Suppressor macrophage treated with lipopolysaccharide for 1 hour (primary cell): ENCODE results near the gene PDE4DIP.
A peak's percentile ranks its signal among the peaks of the same experiment; 100 is the strongest.
"Not testable (repeated sequence)": the region's sequence is repeated elsewhere in the genome, so short reads cannot be mapped to it uniquely, and the experiment has no call there.

ENCODE experiments used
- DNase-seq, 3 donors: peaks; one replicate each; pipeline ENCODE4 v3.0.0-alpha.2; 2020 to 2022

Gene PDE4DIP

DNA sequence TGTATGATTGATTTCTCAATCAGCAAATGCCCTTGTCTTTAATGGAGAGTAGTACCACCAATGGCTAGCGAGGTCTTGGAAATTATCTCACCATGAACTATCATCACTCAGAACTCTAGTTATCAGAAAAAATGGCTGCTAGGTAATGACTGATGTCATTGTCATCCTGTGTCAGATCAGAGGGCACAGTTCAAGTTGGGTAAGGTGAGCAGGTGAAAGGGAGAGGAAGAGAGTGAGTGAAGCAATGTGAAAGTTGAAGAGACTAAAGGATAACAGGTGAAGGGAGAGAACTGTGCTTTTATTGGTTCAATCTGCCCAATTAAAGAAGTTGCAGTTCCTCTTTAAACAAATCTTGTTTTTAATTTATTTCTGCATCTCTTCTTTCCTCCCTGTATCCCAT is 76.8 kb downstream of the PDE4DIP start:
- DNase-seq, result not testable (repeated sequence)

DNA sequence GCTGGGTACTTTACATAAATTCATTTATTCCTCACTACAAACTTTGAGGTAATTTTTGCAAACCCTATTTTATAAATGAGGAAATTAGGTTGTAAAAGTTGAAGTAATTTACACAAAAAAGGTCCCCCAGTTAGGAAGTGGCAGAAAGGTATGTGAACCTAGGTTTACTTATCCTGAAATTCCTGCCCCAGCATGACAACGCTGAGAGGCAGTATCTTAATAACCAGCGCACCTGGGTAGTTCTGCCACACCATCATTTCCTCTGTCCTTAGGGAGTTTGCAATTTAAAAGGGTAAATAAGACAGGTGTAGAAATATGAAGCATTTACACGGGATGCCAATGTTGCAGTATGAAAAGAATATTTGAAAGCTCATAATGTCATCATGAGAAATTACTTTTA is 79.6 kb downstream of the PDE4DIP start:
- DNase-seq, result not testable (repeated sequence)

DNA sequence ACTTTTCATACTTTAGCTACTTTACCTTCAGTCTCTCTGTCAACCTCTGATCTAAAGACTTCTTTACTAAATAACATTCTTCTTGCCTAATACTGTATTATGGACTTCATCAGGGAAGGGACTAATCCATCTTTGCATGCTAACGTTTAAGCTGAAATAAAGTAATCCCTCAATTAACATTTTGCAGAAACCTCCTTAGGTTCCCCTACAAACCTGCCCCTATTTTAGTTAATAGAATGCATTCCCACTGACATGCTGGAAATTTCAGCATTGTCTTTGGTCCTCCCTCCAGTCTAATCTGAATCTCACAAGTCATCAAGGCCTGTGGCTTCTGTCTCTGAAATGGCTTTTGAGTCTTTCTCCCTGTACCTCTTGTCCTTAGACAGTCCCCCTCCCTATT is 83.4 kb downstream of the PDE4DIP start:
- not testable (repeated sequence) for DNase-seq

DNA sequence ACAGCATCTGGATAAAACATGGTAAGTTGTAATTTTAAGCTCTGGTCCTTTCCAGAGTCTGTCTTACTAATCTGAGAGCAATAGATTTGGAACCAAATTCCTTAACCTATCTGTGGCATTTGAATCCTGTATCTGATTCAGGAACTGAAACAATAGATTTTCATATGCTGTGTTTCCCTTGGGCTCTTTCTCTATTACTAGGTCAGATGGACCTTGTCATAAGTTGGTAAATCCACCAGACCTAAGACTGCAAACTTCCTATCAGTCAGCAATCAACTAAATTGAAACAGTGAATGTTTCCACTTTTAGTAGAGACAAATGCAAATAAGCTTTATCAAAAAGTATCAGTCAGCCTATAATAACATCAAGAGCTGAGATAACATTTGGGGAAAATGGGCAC is 85.0 kb downstream of the PDE4DIP start:
- DNase-seq, result peak; percentile 2 to 18 (median 17)

DNA sequence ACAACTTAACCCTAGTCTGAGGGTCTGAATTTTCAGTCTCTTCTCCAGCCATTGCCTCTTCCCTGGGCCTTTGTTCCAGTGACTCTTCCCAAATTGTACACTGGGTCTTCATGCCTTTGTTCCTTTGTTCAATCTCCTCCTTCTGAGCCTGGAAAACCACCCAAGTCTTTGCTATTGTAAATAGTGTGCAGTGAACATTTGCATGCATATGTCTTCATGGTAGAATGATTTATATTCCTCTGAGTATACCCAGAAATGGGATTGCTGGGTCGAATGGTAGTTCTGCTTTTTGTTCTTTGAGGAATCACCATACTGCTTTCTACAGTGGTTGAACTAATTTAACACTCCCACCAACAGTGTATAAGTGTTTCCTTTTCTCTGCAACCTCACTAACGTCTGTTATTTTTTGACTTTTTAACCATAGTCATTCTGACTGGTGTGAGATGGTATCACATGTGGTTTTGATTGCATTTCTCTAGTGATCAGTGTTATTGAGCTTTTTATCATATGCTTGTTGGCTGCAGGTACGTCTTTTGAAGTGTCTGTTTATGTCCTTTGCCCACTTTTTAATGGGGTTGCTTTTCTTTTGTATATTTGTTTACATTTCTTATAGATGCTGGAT is 91.3 kb downstream of the PDE4DIP start:
- DNase-seq, result not testable (repeated sequence)

DNA sequence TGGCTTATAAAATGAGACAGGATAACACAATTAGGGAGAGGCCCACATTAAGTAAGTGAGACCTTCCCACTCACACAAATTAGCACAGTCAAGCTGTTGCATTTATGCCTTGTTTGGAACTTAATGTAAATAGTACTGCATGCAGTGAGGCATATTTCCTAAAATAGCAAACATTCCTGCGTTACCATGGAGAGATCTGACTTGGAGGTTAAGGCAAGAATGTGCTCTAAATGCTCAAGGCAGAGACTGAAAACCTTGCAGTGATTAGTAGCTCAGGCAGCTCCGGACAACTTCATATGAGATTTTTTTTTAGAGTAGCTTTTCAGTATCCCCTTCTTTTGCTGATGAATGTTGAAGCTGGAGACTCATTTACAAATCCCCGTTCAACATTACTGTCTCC is 98.7 kb downstream of the PDE4DIP start:
- DNase-seq, result not testable (repeated sequence)

DNA sequence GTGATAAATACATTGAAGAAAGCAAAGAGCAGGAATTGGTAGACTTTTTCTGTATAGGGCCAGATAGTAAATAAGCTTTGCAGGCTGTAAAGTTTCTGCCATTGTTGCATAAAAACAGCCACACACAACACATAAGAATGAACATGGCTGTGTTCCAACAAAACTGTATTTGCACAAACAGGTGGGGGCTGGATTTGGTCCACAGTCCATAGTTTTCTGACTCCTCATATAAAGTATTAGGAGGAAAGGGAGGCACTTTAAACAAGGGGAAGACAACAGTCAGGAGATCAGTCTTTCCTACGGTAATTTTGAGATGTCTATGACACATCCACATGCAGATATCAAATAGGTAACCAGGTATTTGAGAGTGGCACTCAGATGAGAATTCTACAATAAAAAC is 100.9 kb downstream of the PDE4DIP start:
- DNase-seq, result not testable (repeated sequence)

DNA sequence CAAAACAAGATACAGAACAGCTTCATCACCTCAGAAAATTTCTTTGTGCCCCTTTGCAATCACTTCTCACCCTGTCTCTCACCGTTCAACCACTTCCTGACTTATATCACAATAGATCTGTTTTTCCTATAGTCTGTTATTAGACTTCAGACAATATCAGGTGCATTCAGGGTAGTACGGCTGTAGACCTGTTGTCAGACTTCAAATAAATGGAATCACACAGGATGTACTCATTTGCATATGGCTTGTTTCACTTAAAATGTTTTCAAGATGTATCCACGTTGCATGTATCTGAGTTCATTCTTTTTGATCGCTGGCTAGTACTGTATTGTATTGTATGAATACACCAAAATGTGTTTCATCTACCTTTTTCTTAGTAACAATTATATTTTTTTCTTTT is 104.5 kb downstream of the PDE4DIP start:
- DNase-seq, result not testable (repeated sequence)

DNA sequence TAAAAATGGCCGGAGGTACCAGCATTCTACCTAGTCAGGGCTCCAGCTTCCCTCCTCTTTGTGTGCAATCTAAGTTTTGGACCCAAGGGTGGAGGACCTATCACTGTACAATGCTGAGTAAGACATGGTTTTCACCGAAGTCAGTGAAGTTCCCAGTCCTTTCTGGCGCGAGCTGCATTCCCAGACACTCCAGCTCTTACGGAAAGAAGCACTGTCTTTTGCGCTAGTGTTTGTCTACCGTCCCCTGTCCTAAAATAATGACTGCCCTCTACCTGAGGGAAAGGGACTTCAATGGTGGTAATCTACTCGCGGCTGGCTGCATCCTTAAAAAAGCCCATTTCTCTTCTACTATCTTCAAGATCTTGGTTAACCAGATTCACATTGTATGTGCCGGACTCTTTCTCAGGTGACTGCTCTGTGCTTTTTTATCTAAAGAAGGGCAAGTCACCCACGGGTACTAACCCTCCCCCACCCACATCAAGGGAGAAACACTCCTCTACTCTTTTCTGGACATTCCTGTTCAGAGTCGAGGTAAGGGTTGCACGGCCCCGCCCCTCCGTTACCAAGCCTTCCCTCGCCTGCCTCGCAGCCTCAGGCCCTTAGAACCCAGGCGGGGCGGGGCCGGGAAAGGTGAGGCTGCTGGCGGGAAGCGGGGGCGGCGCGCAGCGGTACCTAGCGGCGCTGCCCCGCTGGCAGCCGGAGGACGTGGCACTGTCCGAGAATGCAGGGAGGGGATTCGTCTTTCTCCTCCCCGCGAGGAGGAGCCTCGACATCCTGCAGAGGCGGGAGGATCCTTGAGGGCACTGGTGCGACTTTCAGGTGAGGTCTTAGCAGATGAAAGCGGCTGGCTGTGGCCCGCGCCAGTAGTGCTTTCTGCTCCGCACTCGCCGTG is 107.4 kb downstream of the PDE4DIP start:
- peak; percentile 54 to 78 (median 56) for DNase-seq

DNA sequence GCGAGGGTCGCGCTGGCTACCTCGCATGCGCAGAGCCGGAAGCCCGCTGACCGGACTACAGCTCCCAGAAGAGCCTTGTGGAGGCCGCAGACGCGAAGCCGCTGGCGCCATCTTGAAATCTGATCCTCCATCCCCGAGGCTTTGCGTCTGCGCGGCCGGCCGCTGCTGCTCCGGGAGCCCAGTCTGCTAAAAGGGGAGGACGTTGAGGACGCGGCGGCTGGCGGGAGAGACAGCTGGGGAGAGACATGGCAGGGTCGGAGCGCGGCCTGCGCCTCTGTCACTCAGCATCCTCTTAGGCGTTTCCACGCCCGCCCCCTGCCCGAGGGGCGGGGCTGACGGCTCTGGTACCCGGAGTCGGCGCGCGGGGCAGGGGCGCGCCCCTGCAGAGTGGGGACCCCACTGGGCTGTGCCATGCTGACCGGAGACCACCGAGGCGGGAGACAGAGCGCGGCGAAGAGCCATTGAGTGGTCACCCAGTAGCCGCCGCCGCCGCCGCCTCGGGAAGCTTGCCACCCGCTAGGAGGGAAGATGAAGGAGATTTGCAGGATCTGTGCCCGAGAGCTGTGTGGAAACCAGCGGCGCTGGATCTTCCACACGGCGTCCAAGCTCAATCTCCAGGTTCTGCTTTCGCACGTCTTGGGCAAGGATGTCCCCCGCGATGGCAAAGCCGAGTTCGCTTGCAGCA is 108.2 kb downstream of the PDE4DIP start:
- not testable (repeated sequence) for DNase-seq

DNA sequence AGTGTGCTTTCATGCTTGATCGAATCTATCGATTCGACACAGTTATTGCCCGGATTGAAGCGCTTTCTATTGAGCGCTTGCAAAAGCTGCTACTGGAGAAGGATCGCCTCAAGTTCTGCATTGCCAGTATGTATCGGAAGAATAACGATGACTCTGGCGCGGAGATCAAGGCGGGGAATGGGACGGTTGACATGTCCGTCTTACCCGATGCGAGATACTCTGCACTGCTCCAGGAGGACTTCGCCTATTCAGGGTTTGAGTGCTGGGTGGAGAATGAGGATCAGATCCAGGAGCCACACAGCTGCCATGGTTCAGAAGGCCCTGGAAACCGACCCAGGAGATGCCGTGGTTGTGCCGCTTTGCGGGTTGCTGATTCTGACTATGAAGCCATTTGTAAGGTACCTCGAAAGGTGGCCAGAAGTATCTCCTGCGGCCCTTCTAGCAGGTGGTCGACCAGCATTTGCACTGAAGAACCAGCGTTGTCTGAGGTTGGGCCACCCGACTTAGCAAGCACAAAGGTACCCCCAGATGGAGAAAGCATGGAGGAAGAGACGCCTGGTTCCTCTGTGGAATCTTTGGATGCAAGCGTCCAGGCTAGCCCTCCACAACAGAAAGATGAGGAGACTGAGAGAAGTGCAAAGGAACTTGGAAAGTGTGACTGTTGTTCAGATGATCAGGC is 108.8 kb downstream of the PDE4DIP start:
- DNase-seq, result peak; percentile 12 to 36 (median 18)

DNA sequence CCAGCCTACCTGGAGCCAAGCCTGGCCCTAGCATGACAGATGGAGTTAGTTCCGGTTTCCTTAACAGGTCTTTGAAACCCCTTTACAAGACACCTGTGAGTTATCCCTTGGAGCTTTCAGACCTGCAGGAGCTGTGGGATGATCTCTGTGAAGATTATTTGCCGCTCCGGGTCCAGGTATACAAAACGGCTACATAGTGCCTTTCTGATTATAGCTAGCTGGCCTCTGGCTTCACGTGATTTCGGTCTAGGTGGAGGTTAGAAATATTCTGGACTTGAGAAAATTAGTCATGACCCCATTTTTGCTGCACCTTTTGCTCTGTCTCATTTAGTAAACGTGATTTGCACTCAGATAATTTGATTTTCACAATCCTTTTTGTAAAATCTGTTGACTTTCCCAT is 109.5 kb downstream of the PDE4DIP start:
- DNase-seq, result not testable (repeated sequence)

DNA sequence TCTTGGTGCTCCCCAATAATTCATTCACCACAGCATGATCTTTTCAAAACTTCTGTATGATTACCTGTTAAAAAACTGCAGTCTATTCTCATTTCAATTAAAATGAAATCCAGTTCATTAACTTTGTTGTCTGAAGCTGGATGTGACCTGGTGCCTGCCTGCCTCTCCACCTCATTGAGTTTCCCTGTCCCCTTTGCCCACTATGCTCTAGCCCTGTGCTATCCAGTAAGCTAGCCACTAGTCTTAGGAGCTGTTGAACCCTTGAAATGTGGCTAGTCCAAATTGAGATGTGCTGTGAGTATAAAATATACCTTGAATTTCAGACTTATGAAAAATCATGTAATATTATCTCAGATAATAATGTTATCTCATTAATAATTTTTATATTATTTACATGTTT is 114.1 kb downstream of the PDE4DIP start:
- not testable (repeated sequence) for DNase-seq

DNA sequence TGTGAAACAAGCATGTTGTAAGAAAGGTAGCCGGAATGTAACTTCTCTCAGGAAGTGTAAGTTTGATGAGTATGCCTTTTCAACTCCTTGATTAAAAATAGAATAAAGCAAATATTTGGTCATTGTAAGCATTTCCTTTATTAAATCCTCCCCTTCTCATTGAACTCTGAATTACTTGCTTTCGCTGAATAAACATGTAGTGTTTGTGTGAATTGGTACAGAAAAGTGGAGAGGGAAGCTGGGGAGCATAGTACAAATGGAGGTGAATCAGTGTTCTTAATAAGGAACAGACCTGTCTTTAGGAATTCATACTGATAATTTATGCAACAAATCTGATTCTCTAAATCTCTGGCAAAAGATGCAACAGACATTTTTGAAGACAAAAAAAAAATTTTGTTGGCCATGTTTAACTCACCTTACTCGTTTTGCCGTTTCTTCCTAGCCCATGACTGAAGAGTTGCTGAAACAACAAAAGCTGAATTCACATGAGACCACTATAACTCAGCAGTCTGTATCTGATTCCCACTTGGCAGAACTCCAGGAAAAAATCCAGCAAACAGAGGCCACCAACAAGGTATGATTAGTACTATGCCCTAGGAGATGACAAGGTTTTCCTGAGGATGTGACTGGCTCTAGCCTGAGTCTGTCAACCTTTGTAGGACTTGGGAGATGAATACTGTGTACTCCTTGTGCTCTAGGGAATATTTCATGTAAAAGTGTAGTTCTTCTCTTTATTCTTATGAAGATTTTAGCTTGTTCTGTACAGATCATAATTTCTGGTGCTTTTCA is 116.2 kb downstream of the PDE4DIP start:
- not testable (repeated sequence) for DNase-seq

DNA sequence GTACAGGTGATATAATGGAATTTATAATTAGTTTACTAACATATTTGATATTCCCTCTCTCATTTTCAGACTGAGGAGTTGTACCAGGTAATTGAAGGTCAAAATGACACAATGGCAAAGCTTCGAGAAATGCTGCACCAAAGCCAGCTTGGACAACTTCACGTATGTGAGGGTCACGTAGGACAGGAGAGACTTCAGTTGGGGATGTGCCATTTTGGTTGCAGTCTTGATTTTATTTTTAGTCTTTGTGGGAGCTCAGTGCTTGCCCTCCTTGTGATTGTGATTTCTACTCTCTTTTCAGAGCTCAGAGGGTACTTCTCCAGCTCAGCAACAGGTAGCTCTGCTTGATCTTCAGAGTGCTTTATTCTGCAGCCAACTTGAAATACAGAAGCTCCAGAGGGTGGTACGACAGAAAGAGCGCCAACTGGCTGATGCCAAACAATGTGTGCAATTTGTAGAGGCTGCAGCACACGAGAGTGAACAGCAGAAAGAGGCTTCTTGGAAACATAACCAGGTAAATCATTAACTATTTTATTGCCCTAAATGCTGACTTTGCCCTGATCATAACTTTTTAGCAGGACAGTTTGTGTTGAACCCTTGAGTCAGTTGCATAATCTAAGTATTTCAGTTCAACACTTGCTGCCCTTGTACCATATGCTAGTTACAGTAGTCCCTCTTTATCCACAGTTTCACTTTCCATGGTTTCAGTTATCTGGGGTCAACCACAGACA is 118.1 kb downstream of the PDE4DIP start:
- DNase-seq, result not testable (repeated sequence)

DNA sequence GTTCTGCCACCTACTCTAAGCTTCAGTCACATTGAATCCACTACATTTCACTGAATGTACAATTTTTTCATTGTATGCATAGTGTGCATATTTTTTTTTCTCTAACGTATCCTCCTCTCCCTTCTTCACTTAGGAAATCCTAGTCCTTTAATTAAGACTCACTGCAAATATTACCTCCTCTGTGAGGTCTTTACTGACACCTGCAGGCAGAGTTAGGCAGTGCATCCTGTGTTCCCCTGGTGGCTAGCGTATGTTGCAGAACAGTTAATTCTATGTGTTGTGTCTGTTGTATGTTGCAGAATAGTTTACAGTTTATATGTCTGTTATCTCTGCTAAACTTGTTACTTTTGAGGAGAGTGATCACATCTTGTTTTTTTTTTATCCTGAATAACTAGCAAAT is 121.9 kb downstream of the PDE4DIP start:
- DNase-seq, result not testable (repeated sequence)

DNA sequence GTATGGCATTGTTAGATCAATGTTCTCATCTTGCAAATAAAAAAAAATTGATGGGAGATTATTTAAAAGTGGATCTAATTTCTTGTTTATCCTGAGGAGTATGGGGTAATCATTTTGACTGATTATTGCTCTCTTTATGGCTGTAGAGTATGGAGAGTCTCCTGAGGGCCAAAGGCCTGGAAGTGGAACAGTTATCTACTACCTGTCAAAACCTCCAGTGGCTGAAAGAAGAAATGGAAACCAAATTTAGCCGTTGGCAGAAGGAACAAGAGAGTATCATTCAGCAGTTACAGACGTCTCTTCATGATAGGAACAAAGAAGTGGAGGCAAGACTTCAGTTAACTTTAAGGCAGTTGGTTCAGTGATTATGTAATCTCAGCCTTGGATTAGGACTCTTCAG is 123.4 kb downstream of the PDE4DIP start:
- not testable (repeated sequence) for DNase-seq

DNA sequence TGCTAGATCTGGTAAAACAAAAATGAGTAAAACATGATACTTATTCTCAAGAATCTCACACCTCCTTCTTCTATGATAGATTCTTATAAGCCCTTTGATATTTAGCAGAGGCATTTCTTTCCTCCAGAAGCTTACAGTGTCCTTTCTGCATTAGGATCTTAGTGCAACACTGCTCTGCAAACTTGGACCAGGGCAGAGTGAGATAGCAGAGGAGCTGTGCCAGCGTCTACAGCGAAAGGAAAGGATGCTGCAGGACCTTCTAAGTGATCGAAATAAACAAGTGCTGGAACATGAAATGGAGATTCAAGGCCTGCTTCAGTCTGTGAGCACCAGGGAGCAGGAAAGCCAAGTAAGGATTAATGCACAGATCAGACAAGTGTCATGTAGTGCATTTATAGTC is 124.5 kb downstream of the PDE4DIP start:
- not testable (repeated sequence) for DNase-seq

DNA sequence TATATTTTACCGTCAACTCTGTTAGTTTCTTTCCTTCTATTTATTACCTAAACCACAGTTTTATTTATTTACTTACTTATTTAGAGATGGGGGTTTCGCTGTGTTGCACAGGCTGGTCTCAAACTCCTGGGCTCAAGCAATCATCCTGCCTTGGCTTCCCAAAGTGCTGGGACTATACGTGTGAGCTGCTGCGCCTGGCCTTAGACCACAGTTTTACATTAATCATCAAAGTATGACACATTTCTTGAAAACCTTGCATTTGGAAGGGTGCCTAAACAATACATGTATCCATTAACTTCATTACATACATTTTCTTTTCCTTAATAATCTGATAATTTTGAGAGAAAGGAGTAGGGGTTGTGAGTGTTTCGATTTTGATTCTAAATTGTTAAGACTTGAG is 124.9 kb downstream of the PDE4DIP start:
- not testable (repeated sequence) for DNase-seq

DNA sequence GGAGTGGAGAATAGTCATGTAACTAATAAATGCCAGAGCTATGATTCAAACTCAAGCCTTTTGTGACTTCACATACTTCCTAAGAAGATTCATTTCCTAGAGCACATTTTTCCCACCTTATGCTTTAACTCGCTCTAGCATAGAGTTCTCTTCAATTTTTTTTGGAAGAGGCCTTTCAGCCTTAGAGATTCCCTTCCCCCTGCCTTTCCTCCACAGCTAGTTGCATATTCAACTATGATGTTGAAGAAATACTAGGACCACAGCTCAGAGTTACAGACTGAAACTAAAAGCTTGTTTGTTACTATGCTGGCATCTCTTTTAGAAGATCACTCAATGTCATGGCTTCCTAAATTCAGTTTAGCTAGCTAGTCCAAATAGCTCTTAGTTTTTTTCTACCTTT is 131.2 kb downstream of the PDE4DIP start:
- peak in 1 of 3 donors; percentile 26 for DNase-seq

DNA sequence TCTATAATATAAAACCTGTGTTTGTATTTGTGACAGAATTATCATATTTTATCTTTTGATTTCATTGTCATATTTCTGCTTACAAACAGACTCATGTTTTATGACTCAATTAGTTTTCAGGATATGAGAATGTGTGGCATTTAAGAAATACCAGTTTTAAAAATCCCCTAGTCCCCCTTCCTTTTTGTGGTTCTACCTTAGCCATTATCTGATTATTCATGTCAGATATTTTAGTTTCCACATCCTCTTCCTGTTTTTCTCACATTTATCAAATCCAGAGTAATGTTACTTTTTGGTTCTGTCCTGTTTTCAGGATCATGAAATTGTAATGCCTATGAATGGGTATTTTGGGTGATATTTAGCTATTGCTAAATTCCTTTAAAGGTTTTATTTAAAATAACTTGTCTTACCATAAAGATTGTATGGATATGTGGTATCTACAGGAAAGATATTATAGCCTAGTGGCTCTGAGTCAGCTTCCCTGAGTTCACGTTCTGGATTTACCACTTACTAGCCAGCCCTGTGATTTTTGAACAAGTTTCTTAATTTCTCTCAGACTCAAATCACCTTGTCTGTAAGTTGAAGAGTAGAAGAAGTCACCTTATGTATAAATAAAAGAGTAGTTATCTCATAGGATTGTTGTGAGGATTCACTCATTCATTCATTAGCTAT is 131.8 kb downstream of the PDE4DIP start:
- DNase-seq, result peak in 2 of 3 donors; percentile 19 to 48
